H1 (cell line): ENCODE measurements around the gene RBM4B. TPM values are rescaled to one million over a fixed set of nuclear protein-coding genes. Genes with fewer than 3 reads are reported as not detected.

Source experiments
- HDAC2 ChIP-seq, 2 experiments: fragments of 300-600 bp in 1 of 2; sonication (generic) in 1 of 2; IDR thresholded peaks; 2 replicates each; pipeline ENCODE4 v1.6.1; 2011 to 2012; ENCODE audit warnings: low read depth in 2 of 2, low read length in 2 of 2, mild to moderate bottlenecking in 2 of 2, moderate library complexity in 2 of 2, borderline replicate concordance in 1 of 2, inconsistent platforms in 1 of 2
- POLR2A ChIP-seq, 2 experiments: IDR thresholded peaks; 1 replicate in 1 of 2; 2 replicates in 1 of 2; pipeline ENCODE4 v1.6.1; 2011; ENCODE audit warnings: low read depth in 2 of 2, low read length in 2 of 2, mild to moderate bottlenecking in 2 of 2; ENCODE audit errors: control extremely low read depth in 1 of 2
- RAD21 ChIP-seq, 2 experiments: IDR thresholded peaks in 1 of 2; conservative IDR thresholded peaks in 1 of 2; 2 replicates each; pipeline ENCODE4 v1.6.1; 2011; ENCODE audit warnings: low read depth in 2 of 2, low read length in 2 of 2, improper control_type of control experiment in 1 of 2, inconsistent platforms in 1 of 2, mild to moderate bottlenecking in 1 of 2, moderate library complexity in 1 of 2
- polyA plus RNA-seq, 7 experiments: library from polyadenylated mRNA; depleted of rRNA in 3 of 7; stranded (reverse) in 5 of 7; unstranded in 2 of 7; fragments of >200 nt in 5 of 7; fragments of 200-250 nt in 2 of 7; gene quantifications; 1 replicate in 5 of 7; 2 replicates in 1 of 7; 4 replicates in 1 of 7; pipeline versions ENCODE4 v1.2.1 to v1.2.3, GENCODE V29; 2011 to 2013; ENCODE audit warnings: missing spikeins in 2 of 7, mixed read lengths in 2 of 7
- total RNA-seq: library from RNA; stranded (reverse); fragmentation: NEBNext Ultra II Directional; extraction: Animal tissue kit (Norgen Biotek cat#: 25700); gene quantifications from 2 replicates; pipeline ENCODE4 v1.2.1, GENCODE V29; 2021

The RBM4B gene
- total and polyA plus RNA-seq, 2 of the 8 experiments (the other 6 are each of a cell fraction or from before 2014, with no cell fraction given) = 27.5 to 30.5 TPM

DNA sequence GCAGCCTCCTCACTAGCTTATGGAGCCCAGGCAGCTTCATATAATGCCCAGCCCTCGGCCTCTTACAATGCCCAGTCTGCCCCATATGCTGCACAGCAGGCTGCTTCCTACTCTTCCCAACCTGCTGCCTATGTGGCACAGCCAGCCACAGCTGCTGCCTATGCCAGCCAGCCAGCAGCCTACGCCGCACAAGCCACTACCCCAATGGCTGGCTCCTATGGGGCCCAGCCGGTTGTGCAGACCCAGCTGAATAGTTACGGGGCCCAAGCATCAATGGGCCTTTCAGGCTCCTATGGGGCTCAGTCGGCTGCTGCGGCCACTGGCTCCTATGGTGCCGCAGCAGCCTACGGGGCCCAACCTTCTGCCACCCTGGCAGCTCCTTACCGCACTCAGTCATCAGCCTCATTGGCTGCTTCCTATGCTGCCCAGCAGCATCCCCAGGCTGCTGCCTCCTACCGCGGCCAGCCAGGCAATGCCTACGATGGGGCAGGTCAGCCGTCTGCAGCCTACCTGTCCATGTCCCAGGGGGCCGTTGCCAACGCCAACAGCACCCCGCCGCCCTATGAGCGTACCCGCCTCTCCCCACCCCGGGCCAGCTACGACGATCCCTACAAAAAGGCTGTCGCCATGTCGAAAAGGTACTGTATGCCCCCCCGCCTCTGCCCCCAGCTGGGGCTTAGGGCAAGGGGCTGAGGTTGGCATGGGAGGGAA is 52.5 kb downstream of the RBM4B start (continued):
- TF ChIP-seq RAD21 (IDR thresholded peaks at IDR 0.05 in 1 of 2, conservative IDR thresholded peaks at IDR 0.05 in 1 of 2; ENCODE audit: low read depth in 2 of 2, low read length in 2 of 2) (no peak), HDAC2 (IDR thresholded peaks at IDR 0.05; ENCODE audit: borderline replicate concordance in 1 of 2, low read depth in 2 of 2, low read length in 2 of 2) (no peak), POLR2A (IDR thresholded peaks at IDR 0.05; ENCODE audit: control extremely low read depth in 1 of 2, low read depth in 2 of 2, low read length in 2 of 2) (peak in 1 of 2 experiments; percentile 16; a peak in 1 of 3 replicates)
